HepG2 (cell line): Measurements from ENCODE around the gene ZNF213. TPM values are rescaled to one million over a fixed set of nuclear protein-coding genes. Genes with fewer than 3 reads are reported as not detected.
A peak's percentile ranks its signal among the peaks of the same experiment; 100 is the strongest.

Source experiments
- AGO2 ChIP-seq: fragments of 200-400 bp; formaldehyde crosslinking; optimal IDR thresholded peaks from 2 replicates; pipeline ENCODE3; 2017; ENCODE audit warnings: mild to moderate bottlenecking, low read depth, low read length, moderate library complexity
- JUN ChIP-seq: sonication (generic); formaldehyde crosslinking; IDR thresholded peaks from 2 replicates; pipeline ENCODE4 v1.4.0; 2020; ENCODE audit warnings: mild to moderate bottlenecking, missing genetic modification reagents
- KDM6A ChIP-seq: IDR thresholded peaks from 2 replicates; pipeline ENCODE4 v1.6.1; 2016; ENCODE audit warnings: low read depth
- KLF16 ChIP-seq, 2 experiments: sonication (generic) in 1 of 2; formaldehyde crosslinking in 1 of 2; IDR thresholded peaks; 2 replicates each; pipeline versions ENCODE4 v1.6.1 to v1.8.0; 2016 to 2023; ENCODE audit warnings: missing genetic modification reagents in 2 of 2, missing compliant biosample characterization in 1 of 2
- MZF1 ChIP-seq: sonication (generic); formaldehyde crosslinking; IDR thresholded peaks from 2 replicates; pipeline ENCODE4 v1.8.1; 2023; ENCODE audit warnings: mild to moderate bottlenecking, missing genetic modification reagents, borderline replicate concordance
- NCOR1 ChIP-seq: fragments of 200-600 bp; sonication (generic); IDR thresholded peaks from 2 replicates; pipeline ENCODE4 v1.7.0; 2017; ENCODE audit warnings: antibody characterized with exemption, low read length, borderline replicate concordance
- NFYC ChIP-seq: IDR thresholded peaks from 2 replicates; pipeline ENCODE4 v1.6.1; 2016; ENCODE audit warnings: missing genetic modification reagents, missing compliant biosample characterization
- NR1H2 ChIP-seq: sonication (generic); formaldehyde crosslinking; IDR thresholded peaks from 2 replicates; pipeline ENCODE4 v1.8.1; 2022; ENCODE audit warnings: low read depth, missing genetic modification reagents, borderline replicate concordance
- PBX2 ChIP-seq: IDR thresholded peaks from 2 replicates; pipeline ENCODE4 v1.6.1; 2016; ENCODE audit warnings: control low read depth
- POLR2AphosphoS2 ChIP-seq: IDR thresholded peaks from 2 replicates; pipeline ENCODE4 v1.6.1; 2011; ENCODE audit warnings: low read depth, low read length, improper control_type of control experiment
- PTBP1 ChIP-seq: fragments of 200-400 bp; formaldehyde crosslinking; IDR thresholded peaks from 2 replicates; pipeline ENCODE4 v1.6.1; 2018; ENCODE audit warnings: low read length, low read depth; ENCODE audit not compliant: poor library complexity, severe bottlenecking
- RBAK ChIP-seq: sonication (generic); formaldehyde crosslinking; IDR thresholded peaks from 2 replicates; pipeline ENCODE4 v1.5.1; 2020; ENCODE audit warnings: mild to moderate bottlenecking, missing genetic modification reagents
- RFX1 ChIP-seq: fragments of 450-650 bp; IDR thresholded peaks from 2 replicates; pipeline ENCODE4 v1.6.1; 2017
- SAFB2 ChIP-seq: sonication (generic); formaldehyde crosslinking; IDR thresholded peaks from 2 replicates; pipeline ENCODE4 v1.5.1; 2020; ENCODE audit warnings: missing genetic modification reagents, low read depth, mild to moderate bottlenecking, borderline replicate concordance
- SAP130 ChIP-seq: IDR thresholded peaks from 2 replicates; pipeline ENCODE4 v1.6.1; 2016; ENCODE audit warnings: low read depth
- TAF15 ChIP-seq: fragments of 200-400 bp; formaldehyde crosslinking; IDR thresholded peaks from one replicate; pipeline ENCODE4 v1.6.1; 2018; ENCODE audit warnings: mild to moderate bottlenecking, low read depth, low read length; ENCODE audit not compliant: poor library complexity, severe bottlenecking
- TP53 ChIP-seq: sonication (generic); formaldehyde crosslinking; conservative IDR thresholded peaks from 2 replicates; pipeline ENCODE4 v1.4.0; 2020; ENCODE audit warnings: missing genetic modification reagents
- ZFP36 ChIP-seq: fragments of 150-350 bp; IDR thresholded peaks from 2 replicates; pipeline ENCODE4 v1.6.1; 2018; ENCODE audit warnings: borderline replicate concordance, low read length, low read depth; ENCODE audit not compliant: partially characterized antibody
- ZKSCAN1 ChIP-seq: fragments of 150-350 bp; IDR thresholded peaks from 2 replicates; pipeline ENCODE4 v1.6.1; 2014; ENCODE audit warnings: low read length
- ZNF205 ChIP-seq: IDR thresholded peaks from 2 replicates; pipeline ENCODE4 v1.6.1; 2018; ENCODE audit warnings: missing biosample characterization, missing genetic modification reagents
- ZNF230 ChIP-seq: sonication (generic); formaldehyde crosslinking; IDR thresholded peaks from 2 replicates; pipeline ENCODE4 v1.4.0; 2020; ENCODE audit warnings: mild to moderate bottlenecking, missing genetic modification reagents
- ZNF331 ChIP-seq: sonication (generic); formaldehyde crosslinking; IDR thresholded peaks from 2 replicates; pipeline ENCODE4 v1.4.0; 2020; ENCODE audit warnings: missing genetic modification reagents
- ZNF354B ChIP-seq: sonication (generic); formaldehyde crosslinking; IDR thresholded peaks from 2 replicates; pipeline ENCODE4 v1.8.0; 2022; ENCODE audit warnings: mild to moderate bottlenecking, missing genetic modification reagents
- ZNF451 ChIP-seq: sonication (generic); formaldehyde crosslinking; IDR thresholded peaks from 2 replicates; pipeline ENCODE4 v1.5.0; 2020; ENCODE audit warnings: mild to moderate bottlenecking, missing genetic modification reagents
- ZNF530 ChIP-seq: sonication (generic); formaldehyde crosslinking; IDR thresholded peaks from 2 replicates; pipeline ENCODE4 v1.5.0; 2020; ENCODE audit warnings: low read depth, mild to moderate bottlenecking, missing genetic modification reagents
- ZNF546 ChIP-seq: sonication (generic); formaldehyde crosslinking; conservative IDR thresholded peaks from 2 replicates; pipeline ENCODE4 v1.8.1; 2023; ENCODE audit warnings: mild to moderate bottlenecking, missing genetic modification reagents
- ZNF567 ChIP-seq: sonication (generic); formaldehyde crosslinking; IDR thresholded peaks from 2 replicates; pipeline ENCODE4 v1.8.1; 2023; ENCODE audit warnings: mild to moderate bottlenecking, missing genetic modification reagents, borderline replicate concordance
- ZNF800 ChIP-seq: sonication (generic); formaldehyde crosslinking; IDR thresholded peaks from 2 replicates; pipeline ENCODE4 v1.4.0; 2020; ENCODE audit warnings: missing genetic modification reagents
- ZNF841 ChIP-seq: sonication (generic); formaldehyde crosslinking; IDR thresholded peaks from 2 replicates; pipeline ENCODE4 v1.8.1; 2023; ENCODE audit warnings: missing genetic modification reagents, borderline replicate concordance
- ZSCAN20 ChIP-seq: sonication (generic); formaldehyde crosslinking; IDR thresholded peaks from 2 replicates; pipeline ENCODE4 v1.4.0; 2020; ENCODE audit warnings: missing genetic modification reagents, mild to moderate bottlenecking, borderline replicate concordance
- polyA plus RNA-seq, 8 experiments: library from polyadenylated mRNA; depleted of rRNA in 3 of 8; stranded (reverse) in 7 of 8; unstranded in 1 of 8; fragments of >200 nt; fragmentation: Illumina TruSeq in 4 of 8; extraction: Trizol in 4 of 8; gene quantifications; 2 replicates each; pipeline versions ENCODE4 v1.2.1 to v1.2.3, GENCODE V29; 2011 to 2016; ENCODE audit warnings: low read depth in 4 of 8, missing spikeins in 1 of 8, mixed read lengths in 1 of 8; ENCODE audit not compliant: insufficient read depth in 1 of 8
- total RNA-seq, 5 experiments: library from RNA; depleted of rRNA; stranded (reverse); fragments of >200 nt; fragmentation: Illumina TruSeq; extraction: Trizol; gene quantifications; 2 replicates each; pipeline ENCODE4 v1.2.3, GENCODE V29; 2016; ENCODE audit warnings: low read depth in 1 of 5

Gene ZNF213
- total and polyA plus RNA-seq, 2 of the 13 experiments (the other 11 are each of a cell fraction or from before 2014, with no cell fraction given): 0.59 to 0.97 TPM

- no peak for TF ChIP-seq ZNF841 (CRISPR knock-in tag)
- no peak for TF ChIP-seq ZNF451 (CRISPR knock-in tag)
- TF ChIP-seq ZSCAN20: no peak
- no peak; the same call in 1 of the 2 replicates for TF ChIP-seq RFX1
- TF ChIP-seq ZNF800: peak; percentile 65; the same call in 1 of the 2 replicates
- 0 out of 2 replicates have a peak, but pooled peaks have one; percentile 23 for TF ChIP-seq RBAK (CRISPR knock-in tag)
- TF ChIP-seq ZNF205 (CRISPR knock-in tag): peak; percentile 63; the same call in 1 of the 2 replicates
- no peak for TF ChIP-seq ZKSCAN1
- TF ChIP-seq NFYC (CRISPR knock-in tag): peak; percentile 36; the same call in 1 of the 2 replicates
- peak; percentile 78 for TF ChIP-seq SAP130 (CRISPR knock-in tag)
- no peak for TF ChIP-seq PBX2 (CRISPR knock-in tag)
- TF ChIP-seq ZNF354B (CRISPR knock-in tag): no peak
- peak; percentile 31; the same call in 1 of the 2 replicates for TF ChIP-seq MZF1
- TF ChIP-seq JUN (CRISPR knock-in tag): no peak
- TF ChIP-seq ZNF546 (CRISPR knock-in tag): peak; percentile 72; the same call in 1 of the 2 replicates
- TF ChIP-seq NR1H2 (CRISPR knock-in tag): no peak
- TF ChIP-seq ZFP36: no peak
- TF ChIP-seq TP53 (CRISPR knock-in tag): peak; percentile 88
- no peak for TF ChIP-seq ZNF230 (CRISPR knock-in tag)
- 0 out of 2 replicates have a peak, but pooled peaks have one; percentile 13 for TF ChIP-seq NCOR1
- TF ChIP-seq ZNF530: no peak
- no peak for TF ChIP-seq POLR2AphosphoS2
- peak; percentile 96 for TF ChIP-seq SAFB2 (CRISPR knock-in tag)
- no peak for TF ChIP-seq PTBP1
- peak; percentile 87 for TF ChIP-seq ZNF331 (CRISPR knock-in tag)
- TF ChIP-seq ZNF567 (CRISPR knock-in tag): peak; percentile 86
- TF ChIP-seq KLF16 (CRISPR knock-in tag; IDR thresholded peaks at IDR 0.05): peak in 1 of 2 experiments; percentile 95; a peak in 2 of 4 replicates
- TF ChIP-seq AGO2: no peak
- peak; percentile 31 for TF ChIP-seq TAF15
- TF ChIP-seq KDM6A (CRISPR knock-in tag): no peak
Measured at GRCh38 chr16:3150346-3151218, 15.8 kb downstream of the ZNF213 start (continued).
